HepG2 (cell line): Measurements from ENCODE around the gene ZDHHC18. TPM values are rescaled to one million over a fixed set of nuclear protein-coding genes. Genes with fewer than 3 reads are reported as not detected.

Source experiments
- ATAC-seq: fragments of 200-7000 bp; cut with Tn5 transposase; 3 replicates; pipeline ENCODE4 v1.9.1; 2020; ENCODE audit warnings: mild to moderate bottlenecking, moderate library complexity
- BruUV-seq: library from RNA; stranded (reverse); fragments of 400-500 nt; replicated peaks from 2 replicates; lab custom pipeline; 2021; lab: Mats Ljungman, UMichigan
- CTCF ChIA-PET: fragments of 300-600 bp; formaldehyde crosslinking; extraction: SDS; loops from one replicate; lab custom pipeline; 2021; ENCODE audit warnings: low total read pairs, inconsistent platforms, low intra/inter-chr PET ratio; lab: Yijun Ruan, JAX
- POLR2A ChIA-PET: fragments of 350-600 bp; sonication (Branson Sonifier 250); formaldehyde crosslinking; loops from one replicate; lab custom pipeline; 2020; ENCODE audit warnings: antibody characterized with exemption, inconsistent platforms; lab: Yijun Ruan, JAX
- DNase-seq: peaks from one replicate; pipeline ENCODE4 v3.0.0-alpha.2; 2015; ENCODE audit warnings: low spot score
- FAIRE-seq: peaks from 3 replicates; lab custom pipeline; 2011; peaks lifted over from hg19 to GRCh38; lab: Jason Lieb, UNC
- H2AFZ ChIP-seq: one replicate; pipeline ENCODE4 v1.6.1; 2011; ENCODE audit warnings: low read length, inconsistent platforms
- H3K27ac ChIP-seq: fragments of 300-600 bp; 3 replicates; pipeline ENCODE4 v1.8.0; 2011; ENCODE audit warnings: mixed run types, mild to moderate bottlenecking, mixed read lengths, low read length, inconsistent platforms; ENCODE audit not compliant: insufficient read depth; ENCODE audit errors: extremely low read length
- H3K27me3 ChIP-seq, 2 experiments: fragments of 200-600 bp in 1 of 2; 2 replicates in 1 of 2; 3 replicates in 1 of 2; pipeline versions ENCODE4 v1.6.0 to v1.8.0; 2011; ENCODE audit warnings: low read length in 2 of 2, mild to moderate bottlenecking in 2 of 2, moderate library complexity in 2 of 2, inconsistent platforms in 1 of 2; ENCODE audit not compliant: insufficient read depth in 2 of 2, control insufficient read depth in 1 of 2
- H3K36me3 ChIP-seq, 2 experiments: fragments of 200-600 bp in 1 of 2; replicated peaks in 1 of 2; 2 replicates in 1 of 2; 3 replicates in 1 of 2; pipeline versions ENCODE4 v1.5.1 to v1.8.0; 2011; ENCODE audit warnings: low read length in 2 of 2, inconsistent platforms in 1 of 2; ENCODE audit not compliant: insufficient read depth in 2 of 2, control insufficient read depth in 1 of 2
- H3K4me1 ChIP-seq: 2 replicates; pipeline ENCODE4 v1.5.1; 2012; ENCODE audit warnings: low read length, inconsistent platforms; ENCODE audit not compliant: insufficient read depth
- H3K4me2 ChIP-seq: 2 replicates; pipeline ENCODE4 v1.6.0; 2011; ENCODE audit warnings: low read depth, low read length, inconsistent platforms
- H3K4me3 ChIP-seq, 3 experiments: fragments of 200-600 bp in 1 of 3; sonication (generic), shearing (Covaris generic) in 1 of 3; replicated peaks in 1 of 3; 2 replicates each; pipeline ENCODE4 v1.5.1; 2011 to 2016; ENCODE audit warnings: low read length in 3 of 3, inconsistent platforms in 2 of 3, low read depth in 2 of 3, mild to moderate bottlenecking in 2 of 3, control low read depth in 1 of 3, mixed read lengths in 1 of 3; ENCODE audit not compliant: insufficient read depth in 1 of 3
- H3K79me2 ChIP-seq: one replicate; pipeline ENCODE4 v1.6.1; 2011; ENCODE audit warnings: low read length, inconsistent platforms; ENCODE audit not compliant: insufficient read depth
- H3K9ac ChIP-seq: 2 replicates; pipeline ENCODE4 v1.6.0; 2011; ENCODE audit warnings: mild to moderate bottlenecking, low read depth, low read length, inconsistent platforms; ENCODE audit not compliant: insufficient read depth
- H3K9me3 ChIP-seq: 2 replicates; pipeline ENCODE4 v1.5.1; 2012; ENCODE audit warnings: mild to moderate bottlenecking, low read length
- H4K20me1 ChIP-seq: 2 replicates; pipeline ENCODE4 v1.6.0; 2011; ENCODE audit warnings: inconsistent platforms, mild to moderate bottlenecking, low read length, moderate library complexity; ENCODE audit not compliant: insufficient read depth
- CTCF ChIP-seq: sonication (generic); formaldehyde crosslinking; IDR thresholded peaks from 2 replicates; pipeline ENCODE4 v1.5.0; 2020; ENCODE audit warnings: mild to moderate bottlenecking, missing genetic modification reagents, moderate library complexity
- DDIT3 ChIP-seq: sonication (generic); formaldehyde crosslinking; IDR thresholded peaks from 2 replicates; pipeline ENCODE4 v1.4.0; 2020; ENCODE audit warnings: mild to moderate bottlenecking, missing genetic modification reagents
- DNMT3B ChIP-seq: conservative IDR thresholded peaks from 2 replicates; pipeline ENCODE4 v1.6.1; 2016; ENCODE audit warnings: missing biosample characterization, control low read depth
- KLF11 ChIP-seq: IDR thresholded peaks from 2 replicates; pipeline ENCODE4 v1.6.1; 2016; ENCODE audit warnings: missing compliant biosample characterization
- MEIS1 ChIP-seq: sonication (generic); formaldehyde crosslinking; IDR thresholded peaks from 2 replicates; pipeline ENCODE4 v1.9.0; 2021; ENCODE audit warnings: mild to moderate bottlenecking, missing genetic modification reagents, moderate library complexity, borderline replicate concordance
- MIER2 ChIP-seq: IDR thresholded peaks from 2 replicates; pipeline ENCODE4 v1.6.1; 2016; ENCODE audit warnings: missing biosample characterization, missing genetic modification reagents
- PBX2 ChIP-seq: IDR thresholded peaks from 2 replicates; pipeline ENCODE4 v1.6.1; 2016; ENCODE audit warnings: control low read depth
- SCMH1 ChIP-seq: sonication (generic); formaldehyde crosslinking; IDR thresholded peaks from 2 replicates; pipeline ENCODE4 v1.9.0; 2021; ENCODE audit warnings: missing genetic modification reagents, mild to moderate bottlenecking, borderline replicate concordance
- TBX3 ChIP-seq: fragments of 450-650 bp; IDR thresholded peaks from 2 replicates; pipeline ENCODE4 v1.6.1; 2017; ENCODE audit warnings: antibody characterized with exemption, mild to moderate bottlenecking, inconsistent platforms, borderline replicate concordance
- THAP11 ChIP-seq: IDR thresholded peaks from 2 replicates; pipeline ENCODE4 v1.6.1; 2016; ENCODE audit warnings: missing biosample characterization, missing genetic modification reagents
- ZFYVE20 ChIP-seq: sonication (generic); formaldehyde crosslinking; IDR thresholded peaks from 2 replicates; pipeline ENCODE4 v1.8.0; 2023; ENCODE audit warnings: low read depth, mild to moderate bottlenecking, moderate library complexity, missing genetic modification reagents, borderline replicate concordance
- ZNF260 ChIP-seq: sonication (generic); formaldehyde crosslinking; IDR thresholded peaks from 2 replicates; pipeline ENCODE4 v1.4.0; 2020; ENCODE audit warnings: missing genetic modification reagents, low read depth, mild to moderate bottlenecking, borderline replicate concordance
- ZNF337 ChIP-seq: sonication (generic); formaldehyde crosslinking; IDR thresholded peaks from 2 replicates; pipeline ENCODE4 v1.5.1; 2020; ENCODE audit warnings: missing genetic modification reagents, low read depth, mild to moderate bottlenecking, borderline replicate concordance
- ZNF629 ChIP-seq: sonication (generic); formaldehyde crosslinking; conservative IDR thresholded peaks from 2 replicates; pipeline ENCODE4 v1.5.0; 2020; ENCODE audit warnings: missing genetic modification reagents
- ZNF652 ChIP-seq: IDR thresholded peaks from 2 replicates; pipeline ENCODE4 v1.6.1; 2016; ENCODE audit warnings: low read depth, borderline replicate concordance
- ZNF737 ChIP-seq: sonication (generic); formaldehyde crosslinking; IDR thresholded peaks from 2 replicates; pipeline ENCODE4 v1.5.0; 2020; ENCODE audit warnings: missing genetic modification reagents, mild to moderate bottlenecking, borderline replicate concordance
- WGBS: methylation state at CpG from one replicate; pipeline ENCODE4 v1.1.6; 2017; ENCODE audit warnings: low lambda C conversion rate; 5-methylcytosine and 5-hydroxymethylcytosine counted together
- in situ Hi-C: cut with HindIII; loops from 2 replicates; pipeline ENCODE4 v1.10.0; 2017; ENCODE audit warnings: low pct_unique_long_range_greater_than_20kb; ENCODE audit not compliant: extremely low pct_ligation_motif_present
- intact Hi-C: fragments of 100-400 bp; cut with micrococcal nuclease; formaldehyde crosslinking; loops from one replicate; pipeline ENCODE4 v1.10.0; 2022; ENCODE audit not compliant: unreplicated experiment
- polyA plus RNA-seq, 8 experiments: library from polyadenylated mRNA; depleted of rRNA in 3 of 8; stranded (reverse) in 7 of 8; unstranded in 1 of 8; fragments of >200 nt; fragmentation: Illumina TruSeq in 4 of 8; extraction: Trizol in 4 of 8; gene quantifications; 2 replicates each; pipeline versions ENCODE4 v1.2.1 to v1.2.3, GENCODE V29; 2011 to 2016; ENCODE audit warnings: low read depth in 4 of 8, missing spikeins in 1 of 8, mixed read lengths in 1 of 8; ENCODE audit not compliant: insufficient read depth in 1 of 8
- total RNA-seq, 5 experiments: library from RNA; depleted of rRNA; stranded (reverse); fragments of >200 nt; fragmentation: Illumina TruSeq; extraction: Trizol; gene quantifications; 2 replicates each; pipeline ENCODE4 v1.2.3, GENCODE V29; 2016; ENCODE audit warnings: low read depth in 1 of 5

The ZDHHC18 gene
- total and polyA plus RNA-seq, 2 of the 13 experiments (the other 11 are each of a cell fraction or from before 2014, with no cell fraction given): 13.2 to 35.3 TPM

GRCh38 chr1:26897351-26897750 is 70.9 kb downstream of the ZDHHC18 start:
- Histone ChIP-seq H3K9ac (no peak overlapping the region), H2AFZ (no peak overlapping the region), H3K36me3 (peaks cover 23 to 43% of the 10 kb centered on the region in 2 experiments; a peak in 4 of 5 replicates), H3K9me3 (no peaks in the 10 kb centered on the region), H3K4me3 (no peak overlapping the region), H3K4me1 (peaks cover 33% of the 10 kb centered on the region), H4K20me1 (no peaks in the 10 kb centered on the region), H3K27me3 (no peaks in the 10 kb centered on the region; a peak in 1 of 5 replicates), H3K4me2 (no peak overlapping the region), H3K79me2 (peaks cover 39% of the 10 kb centered on the region), H3K27ac (no peak overlapping the region)
- ChIA-PET POLR2A (interaction anchor here (6.8 kb wide), 1 partner anchor 14 kb away, joined by 152 read pairs; the partner anchor contains the start of gene NR0B2), CTCF (no interaction called here)
- DNase-seq (no peak), FAIRE-seq (no peak), ATAC-seq (no peak)
- 100% methylated on average over 7 of the region's 9 CpGs for WGBS
- TF ChIP-seq ZNF629 (no peak), PBX2 (CRISPR knock-in tag) (no peak), ZNF260 (CRISPR knock-in tag) (no peak), DNMT3B (CRISPR knock-in tag) (no peak), ZNF337 (CRISPR knock-in tag) (no peak), ZNF652 (CRISPR knock-in tag) (no peak), KLF11 (CRISPR knock-in tag) (no peak), ZNF737 (no peak), TBX3 (no peak), SCMH1 (CRISPR knock-in tag) (no peak), DDIT3 (CRISPR knock-in tag) (no peak), THAP11 (CRISPR knock-in tag) (no peak), MEIS1 (CRISPR knock-in tag) (no peak), MIER2 (CRISPR knock-in tag) (no peak), CTCF (CRISPR knock-in tag) (no peak), ZFYVE20 (CRISPR knock-in tag) (no peak)
- intact Hi-C loops (no loop called here), in situ Hi-C loops (no loop called here)
- BruUV-seq: no TSS peak
